Fibroblast of peridontal ligament (primary cell): Measurements from ENCODE around the gene RFC2.

ENCODE experiments used
- DNase-seq: peaks from one replicate; pipeline ENCODE4 v3.0.0-alpha.2; 2010; ENCODE audit errors: extremely low read depth

Gene RFC2

GRCh38 chr7:74190259-74190658 lies 63.9 kb downstream of the RFC2 start:
- DNase-seq, result no peak

GRCh38 chr7:74187915-74188675 lies 66.1 kb downstream of the RFC2 start:
- peak; percentile 65 for DNase-seq

- DNase-seq, result no peak
Observed at GRCh38 chr7:74185636-74186035, 68.6 kb downstream of the RFC2 start.

- DNase-seq, result no peak
Observed at GRCh38 chr7:74185016-74185415, 69.2 kb downstream of the RFC2 start.

- DNase-seq, result no peak
Observed at GRCh38 chr7:74183653-74184450, 70.3 kb downstream of the RFC2 start.

GRCh38 chr7:74183142-74183541 lies 71.1 kb downstream of the RFC2 start:
- DNase-seq, result no peak

GRCh38 chr7:74182453-74183090 lies 71.6 kb downstream of the RFC2 start:
- no peak for DNase-seq

GRCh38 chr7:74181821-74182220 lies 72.4 kb downstream of the RFC2 start:
- no peak for DNase-seq
